SK-N-SH (cell line): ENCODE results near the gene WWP2.
"Not testable (repeated sequence)": the region's sequence is repeated elsewhere in the genome, so short reads cannot be mapped to it uniquely, and the experiment has no call there.

Source experiments
- CTCF ChIP-seq: fragments of 200-600 bp; sonication (generic); IDR thresholded peaks from 2 replicates; pipeline ENCODE4 v1.6.1; 2017; ENCODE audit warnings: antibody characterized with exemption, mild to moderate bottlenecking, moderate library complexity
- EP300 ChIP-seq, 2 experiments: IDR thresholded peaks; 2 replicates each; pipeline versions ENCODE4 v1.4.0 to v1.6.1; 2012; ENCODE audit warnings: borderline replicate concordance in 1 of 2, low read depth in 1 of 2, low read length in 1 of 2
- POLR2AphosphoS5 ChIP-seq: IDR thresholded peaks from 2 replicates; pipeline ENCODE4 v1.6.1; 2012; ENCODE audit warnings: low read depth, low read length
- TCF12 ChIP-seq: IDR thresholded peaks from 2 replicates; pipeline ENCODE4 v1.4.0; 2012
- USF1 ChIP-seq: IDR thresholded peaks from 2 replicates; pipeline ENCODE4 v1.4.0; 2012; ENCODE audit warnings: low read depth, borderline replicate concordance

- TF ChIP-seq CTCF; TCF12; EP300 (IDR thresholded peaks at IDR 0.05; ENCODE audit: borderline replicate concordance in 1 of 2, low read depth in 1 of 2, low read length in 1 of 2); POLR2AphosphoS5; USF1: not testable (repeated sequence)
Measured at GRCh38 chr16:69950411-69950810, 188.3 kb downstream of the WWP2 start.
